ELR (cell line): ENCODE results near the gene RNF111.
A peak's percentile ranks its signal among the peaks of the same experiment; 100 is the strongest.
"Not testable (repeated sequence)": the region's sequence is repeated elsewhere in the genome, so short reads cannot be mapped to it uniquely, and the experiment has no call there.

Source experiments
- DNase-seq: peaks from one replicate; pipeline ENCODE4 v3.0.0-alpha.2; 2015; ENCODE audit warnings: low read depth

The RNF111 gene

DNA sequence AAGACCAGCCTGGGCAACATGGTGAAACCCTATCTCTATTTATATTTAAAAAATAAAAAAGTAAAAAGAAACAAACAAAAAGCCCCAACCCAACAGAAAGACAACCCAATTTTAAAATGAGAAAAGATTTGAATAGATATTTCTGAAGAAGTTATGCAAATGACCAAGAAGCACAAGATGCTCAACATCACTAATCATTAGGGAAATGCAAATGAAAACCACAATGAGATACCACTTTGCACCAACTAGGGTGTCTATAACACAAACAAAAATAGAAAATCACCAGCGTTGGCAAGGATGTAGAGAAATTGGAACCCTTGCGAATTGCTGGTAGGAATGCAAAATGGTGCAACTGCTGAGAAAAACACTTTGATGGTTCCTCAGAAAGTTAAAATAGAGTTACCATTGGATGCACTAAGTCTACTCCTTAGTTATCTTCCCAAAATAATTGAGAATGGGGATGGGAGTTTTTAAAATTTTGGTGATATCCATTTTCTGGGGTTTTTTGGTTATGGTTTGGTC is 71.7 kb downstream of the RNF111 start:
- DNase-seq: no peak

DNA sequence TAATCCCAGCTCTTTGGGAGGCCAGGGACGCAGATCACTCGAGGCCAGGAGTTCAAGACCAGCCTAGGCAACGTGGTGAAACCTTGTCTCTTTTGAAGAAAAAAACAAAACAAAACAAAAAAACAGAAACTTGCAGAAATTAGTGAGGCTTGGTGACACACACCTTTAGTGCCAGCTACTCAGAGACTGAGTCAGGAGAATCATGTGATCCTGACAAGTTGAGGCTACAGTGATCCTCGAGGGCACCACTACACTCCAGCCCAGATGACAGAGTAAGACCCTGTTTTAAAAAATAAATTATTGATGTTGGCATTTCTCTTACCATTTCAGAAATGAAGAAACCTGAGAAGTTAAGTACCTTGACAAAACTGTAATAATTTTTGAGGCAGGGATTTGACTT is 72.9 kb downstream of the RNF111 start:
- no peak for DNase-seq

DNA sequence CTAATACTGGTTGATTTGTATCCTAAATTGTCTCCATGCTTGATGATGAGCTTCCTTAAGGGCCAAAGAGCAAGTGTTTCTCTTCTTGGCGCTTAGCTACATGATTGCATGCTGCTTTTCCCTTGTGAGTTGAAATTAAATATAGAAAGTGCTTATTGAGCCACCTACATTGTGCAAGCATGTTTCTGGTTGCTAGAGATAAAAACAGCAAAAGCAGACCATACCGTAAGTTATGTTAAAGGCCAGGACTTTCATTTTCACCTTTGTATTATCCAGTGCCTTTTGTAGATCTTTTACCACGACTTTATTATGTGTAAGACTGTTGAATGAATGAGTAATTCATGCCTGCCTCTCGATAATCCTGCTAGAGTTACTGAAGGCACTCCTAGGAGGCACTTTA is 75.6 kb downstream of the RNF111 start:
- no peak for DNase-seq

DNA sequence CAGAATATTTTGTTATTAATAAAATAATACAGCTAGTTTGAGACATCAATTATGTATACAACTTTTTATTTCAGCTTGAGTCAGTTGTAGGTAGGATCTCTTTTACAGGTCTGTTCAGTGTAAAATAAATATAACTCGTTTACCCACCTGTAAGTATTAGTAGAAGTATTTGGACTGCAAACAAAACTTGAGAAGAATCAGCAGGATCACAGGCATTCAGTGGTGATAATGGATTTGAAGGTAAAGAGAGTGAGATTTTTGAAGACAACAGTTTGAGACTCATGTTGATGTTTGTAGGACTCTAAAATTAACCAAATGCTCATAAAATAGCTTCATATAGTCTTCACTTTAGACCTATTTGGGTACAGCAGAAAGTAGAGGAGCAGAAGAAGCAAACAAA is 82.0 kb downstream of the RNF111 start:
- DNase-seq: no peak

DNA sequence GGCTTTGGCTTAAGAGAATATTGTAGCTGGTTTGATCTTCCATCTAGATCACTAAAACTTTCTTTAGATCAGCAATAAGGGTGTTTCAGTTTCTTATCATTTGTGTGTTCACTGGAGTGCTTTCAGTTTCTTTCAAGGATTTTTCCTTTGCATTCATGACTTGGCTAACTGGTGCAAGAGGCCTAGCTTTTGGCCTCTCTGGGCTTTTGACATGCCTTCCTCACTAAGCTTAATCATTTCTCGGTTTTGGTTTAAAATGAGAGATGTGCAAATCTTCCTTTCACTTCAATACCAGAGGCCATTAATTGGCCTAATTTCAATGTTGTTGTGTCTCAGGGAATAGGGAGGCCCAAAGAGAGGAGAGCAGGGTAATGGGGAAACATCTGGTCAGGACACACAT is 87.1 kb downstream of the RNF111 start:
- DNase-seq: no peak

DNA sequence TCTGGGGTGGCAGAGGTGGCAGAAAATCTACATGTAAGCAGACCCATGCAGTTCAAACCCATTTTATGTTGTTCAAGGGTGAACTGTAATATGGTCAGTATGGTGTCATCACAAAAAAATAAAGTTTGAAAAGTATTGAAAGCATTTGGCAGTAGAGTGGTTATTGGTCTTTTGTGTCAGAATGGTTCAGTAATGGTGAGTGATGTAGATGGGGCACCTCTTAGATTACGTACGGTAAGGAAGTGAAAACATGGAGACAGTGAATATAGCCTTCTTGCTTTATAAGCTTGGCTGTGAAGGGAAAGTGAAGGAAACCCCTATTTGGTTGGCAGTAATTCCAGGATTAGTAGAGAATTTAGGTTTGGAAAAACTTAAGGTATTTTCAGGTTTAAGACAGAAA is 100.3 kb downstream of the RNF111 start:
- no peak for DNase-seq

DNA sequence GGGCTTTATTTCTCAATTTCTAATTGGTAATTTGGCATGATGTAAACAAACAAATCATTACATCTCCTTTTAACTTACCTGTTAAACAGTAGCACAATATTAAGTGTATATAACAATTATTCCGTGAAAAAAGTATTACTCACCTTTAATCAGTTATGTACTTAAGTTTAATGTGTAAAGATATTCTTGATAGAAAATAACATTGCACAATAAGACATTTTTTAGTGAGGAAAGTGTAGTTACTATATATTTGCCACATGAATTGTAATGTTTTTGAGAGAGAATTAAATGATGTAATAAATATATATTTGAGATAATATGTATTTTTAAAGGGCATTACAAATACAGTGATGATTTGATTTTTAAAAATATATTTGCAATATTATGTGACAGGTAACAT is 106.6 kb downstream of the RNF111 start:
- no peak for DNase-seq

DNA sequence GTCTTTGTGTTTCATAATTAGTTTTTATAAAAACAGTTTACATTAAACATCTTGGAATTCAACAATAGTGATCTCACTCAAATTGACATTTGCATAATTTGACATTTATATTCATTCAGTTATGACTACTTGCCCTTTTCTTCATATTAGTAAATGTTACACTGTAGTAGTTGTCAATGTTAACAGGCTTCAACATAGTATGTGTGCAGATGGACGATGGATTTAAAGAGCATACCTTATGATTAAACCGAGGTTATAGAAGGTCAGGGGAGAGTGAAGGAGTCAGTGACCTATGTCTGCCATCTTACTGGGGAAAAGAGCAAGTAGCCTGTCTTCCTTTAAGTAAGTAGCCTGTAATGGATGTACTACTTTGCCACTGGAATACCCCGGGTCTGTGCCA is 109.0 kb downstream of the RNF111 start:
- no peak for DNase-seq

DNA sequence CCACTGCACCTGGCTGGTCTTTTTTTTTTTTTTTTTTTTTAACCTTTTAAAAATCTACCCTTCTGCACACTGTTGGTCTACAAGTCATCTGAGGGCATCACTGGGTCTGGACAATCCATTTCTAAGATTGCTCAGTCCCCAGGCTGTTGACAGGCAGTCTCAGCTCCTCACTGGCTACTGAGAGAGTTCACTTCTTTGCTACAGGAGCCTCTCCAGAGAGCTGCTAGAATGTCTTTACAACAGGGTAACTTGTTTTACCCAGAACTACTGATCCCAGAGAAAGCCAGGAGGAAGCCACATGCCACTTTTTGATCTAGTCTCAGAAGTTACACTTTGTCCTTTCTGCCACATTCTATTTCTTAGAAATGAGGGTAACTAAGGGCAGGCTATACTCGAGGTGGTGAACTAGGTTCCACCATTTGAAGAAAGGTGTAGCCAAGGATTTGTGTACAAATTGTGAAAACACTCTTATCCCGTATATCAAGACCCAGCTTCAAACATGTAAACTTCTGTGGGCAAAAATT is 111.8 kb downstream of the RNF111 start:
- no peak for DNase-seq

DNA sequence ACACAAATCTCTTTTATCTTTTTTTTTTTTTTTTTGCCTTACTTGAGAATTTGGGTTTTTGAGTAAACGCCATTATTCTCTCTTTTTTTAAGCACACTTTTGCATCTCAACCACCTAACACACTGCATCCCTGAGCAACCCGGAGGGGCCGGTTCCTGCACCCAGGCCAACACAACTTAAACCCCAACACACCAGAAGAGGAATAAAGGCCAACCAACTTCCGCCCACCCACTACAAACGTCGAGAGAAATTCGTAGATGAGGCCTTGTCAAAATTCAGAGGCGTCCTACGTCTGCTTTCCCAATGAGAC is 117.1 kb downstream of the RNF111 start:
- DNase-seq: no peak

DNA sequence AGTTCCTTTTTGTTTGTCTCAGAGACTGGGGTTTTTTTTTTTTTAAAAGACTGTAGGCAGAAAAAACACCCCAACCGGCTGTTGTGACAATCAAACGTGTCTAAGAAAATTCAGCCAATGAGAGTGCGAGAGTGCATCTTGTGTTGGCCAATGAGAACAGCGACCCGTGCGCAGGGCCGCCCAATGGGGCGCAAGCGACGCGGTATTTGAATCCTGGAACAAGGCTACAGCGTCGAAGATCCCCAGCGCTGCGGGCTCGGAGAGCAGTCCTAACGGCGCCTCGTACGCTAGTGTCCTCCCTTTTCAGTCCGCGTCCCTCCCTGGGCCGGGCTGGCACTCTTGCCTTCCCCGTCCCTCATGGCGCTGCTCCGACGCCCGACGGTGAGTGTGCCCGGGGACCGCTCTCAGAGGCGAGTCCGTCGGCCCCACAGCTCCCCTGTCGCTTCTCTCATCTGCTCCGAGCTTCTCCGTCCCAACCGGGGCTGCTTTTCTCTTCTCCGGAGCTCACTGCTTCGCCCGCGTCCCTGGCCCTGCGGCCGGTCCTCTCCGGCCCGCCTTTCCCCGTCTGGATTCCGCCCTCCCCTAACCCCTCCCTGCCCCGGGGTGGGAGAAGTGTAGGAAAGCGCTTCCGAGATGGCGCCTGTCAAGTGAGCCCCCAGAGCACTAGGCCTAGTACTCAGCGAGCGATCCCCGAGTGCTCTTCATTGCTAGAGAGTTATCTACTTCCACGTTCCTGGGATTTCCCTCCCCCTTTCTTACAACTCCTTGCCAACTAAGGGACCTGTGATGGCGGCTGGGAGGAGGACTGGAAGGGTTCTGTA is 117.7 kb downstream of the RNF111 start, which contains the start of gene CCNB2:
CCNB2 (plus strand) TSS at position 235 of the 821 bp plus-strand sequence; CDS start at position 358, 123 bp downstream.
- DNase-seq: peak; percentile 96

DNA sequence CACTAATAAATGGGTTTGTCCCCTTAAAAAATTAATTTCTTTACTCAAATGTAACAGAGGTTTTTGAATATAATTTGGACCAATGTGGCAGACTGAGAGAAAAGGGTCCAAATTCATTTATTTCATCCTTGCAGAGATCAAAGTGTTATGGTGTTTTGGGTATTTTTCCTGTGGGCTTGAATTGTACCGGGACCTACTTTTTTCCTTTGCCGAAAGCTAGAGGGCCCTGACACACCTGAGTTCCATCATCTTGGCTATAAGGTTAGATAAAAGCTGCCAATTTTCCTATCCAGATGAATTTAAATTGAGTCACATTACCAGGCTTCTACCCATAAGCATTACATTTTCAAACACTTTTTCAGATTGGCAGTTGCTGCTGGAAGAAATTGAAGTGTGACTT is 118.4 kb downstream of the RNF111 start:
- peak; percentile 7 for DNase-seq

DNA sequence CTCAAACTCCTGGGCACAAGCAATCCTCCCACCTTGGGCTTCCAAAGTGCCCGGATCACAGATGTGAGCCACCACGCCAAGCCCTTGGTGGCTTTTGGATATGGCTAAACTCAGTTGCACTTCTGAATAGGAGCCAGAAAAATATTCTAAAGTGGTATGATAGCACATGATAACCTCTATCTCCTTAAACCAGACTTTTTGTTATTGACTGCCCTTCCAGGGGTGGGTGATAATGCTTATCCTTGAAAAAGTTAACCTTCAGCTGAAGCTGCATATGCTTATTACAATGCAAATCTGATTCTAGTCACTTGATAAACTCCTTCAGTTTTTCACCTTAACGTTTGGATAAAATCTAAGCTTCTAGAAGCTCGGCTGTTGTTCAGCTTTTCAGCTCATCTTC is 123.8 kb downstream of the RNF111 start:
- no peak for DNase-seq

DNA sequence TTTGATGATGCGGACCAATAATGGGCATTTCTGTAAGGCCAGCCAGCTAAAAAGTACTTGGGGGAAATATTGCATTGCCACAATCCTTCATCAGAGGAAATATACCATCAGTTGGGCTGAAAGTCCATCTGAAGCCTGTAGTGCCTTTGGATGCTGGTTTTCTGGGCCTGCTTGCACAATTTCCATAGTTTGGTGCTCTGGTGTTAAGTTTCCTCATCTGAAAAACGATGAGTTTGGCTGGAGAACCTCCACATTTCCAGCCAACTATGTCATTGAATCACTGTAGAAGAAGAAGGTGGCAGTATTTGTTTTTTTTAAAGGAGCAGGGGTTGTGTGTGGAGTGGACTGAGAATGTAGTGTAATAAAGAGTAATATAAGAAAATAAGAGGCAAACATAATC is 127.6 kb downstream of the RNF111 start:
- no peak for DNase-seq

DNA sequence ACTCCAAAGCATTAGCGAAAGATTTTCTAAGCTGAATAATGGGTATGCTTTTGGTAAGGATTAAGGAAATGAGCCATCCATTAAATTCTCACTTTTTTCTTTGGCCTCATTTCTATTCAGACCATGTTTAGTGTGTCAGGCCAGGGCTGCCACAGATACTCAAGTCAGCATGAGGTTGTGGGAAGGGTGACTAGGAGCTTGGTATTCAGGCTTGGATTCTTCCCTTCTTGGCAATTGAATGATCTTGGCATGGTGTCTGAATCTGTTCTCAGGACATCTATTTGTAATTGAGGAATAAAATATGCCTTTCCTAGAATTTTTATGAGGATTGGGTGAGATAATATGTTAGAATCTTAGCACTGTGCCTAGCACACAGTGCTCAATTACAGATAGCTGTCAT is 128.7 kb downstream of the RNF111 start:
- no peak for DNase-seq

DNA sequence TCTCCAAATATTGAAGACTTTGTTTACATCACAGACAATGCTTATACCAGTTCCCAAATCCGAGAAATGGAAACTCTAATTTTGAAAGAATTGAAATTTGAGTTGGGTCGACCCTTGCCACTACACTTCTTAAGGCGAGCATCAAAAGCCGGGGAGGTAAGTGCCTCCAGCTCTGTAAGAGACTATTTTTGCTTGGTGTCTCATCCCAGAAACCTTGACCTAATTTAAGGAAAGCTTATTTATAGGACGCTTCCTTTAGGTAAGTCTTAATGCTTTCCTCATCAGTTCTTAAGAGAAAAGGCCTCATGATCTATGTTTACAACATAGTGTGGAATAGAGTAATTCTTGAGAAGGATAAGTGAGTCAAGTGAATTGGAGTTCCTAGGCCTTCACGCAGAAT is 129.3 kb downstream of the RNF111 start:
- no peak for DNase-seq

DNA sequence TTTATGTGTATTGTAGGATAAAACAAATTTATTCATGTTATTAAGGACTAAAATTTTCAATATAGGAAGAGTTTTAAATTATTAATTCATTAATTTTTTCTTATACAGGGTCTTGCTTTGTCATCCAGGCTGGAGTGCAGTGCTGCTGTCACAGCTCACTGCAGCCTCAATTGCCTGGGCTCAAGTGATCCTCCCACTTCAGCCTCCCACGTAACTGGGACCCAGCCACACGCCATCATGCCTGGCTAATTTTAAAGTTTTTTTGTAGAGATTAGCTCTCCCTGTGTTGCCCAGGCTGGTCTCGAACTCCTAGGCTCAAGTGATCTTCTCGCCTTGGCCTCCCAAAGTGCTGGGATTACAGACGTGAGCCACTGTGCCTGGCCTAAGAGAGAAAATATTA is 132.2 kb downstream of the RNF111 start:
- DNase-seq: no peak

DNA sequence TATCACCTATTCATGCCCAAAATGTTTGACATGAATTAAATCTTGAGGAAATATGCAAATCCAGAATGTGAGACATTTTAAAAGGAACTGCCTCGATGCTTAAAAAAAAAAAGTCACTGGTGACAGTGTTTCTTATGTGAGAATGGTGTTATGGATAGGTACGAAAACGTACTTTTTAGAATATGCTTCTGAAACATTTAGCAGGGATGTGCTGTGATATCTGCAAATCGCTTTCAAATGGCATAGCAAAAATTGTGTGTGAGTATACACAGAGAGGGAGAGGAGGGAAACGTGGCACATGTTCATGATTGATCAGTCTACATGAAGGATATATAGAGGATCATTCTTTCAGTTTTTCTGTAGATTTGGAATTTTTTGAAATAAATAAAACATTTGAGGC is 133.5 kb downstream of the RNF111 start:
- no peak for DNase-seq

DNA sequence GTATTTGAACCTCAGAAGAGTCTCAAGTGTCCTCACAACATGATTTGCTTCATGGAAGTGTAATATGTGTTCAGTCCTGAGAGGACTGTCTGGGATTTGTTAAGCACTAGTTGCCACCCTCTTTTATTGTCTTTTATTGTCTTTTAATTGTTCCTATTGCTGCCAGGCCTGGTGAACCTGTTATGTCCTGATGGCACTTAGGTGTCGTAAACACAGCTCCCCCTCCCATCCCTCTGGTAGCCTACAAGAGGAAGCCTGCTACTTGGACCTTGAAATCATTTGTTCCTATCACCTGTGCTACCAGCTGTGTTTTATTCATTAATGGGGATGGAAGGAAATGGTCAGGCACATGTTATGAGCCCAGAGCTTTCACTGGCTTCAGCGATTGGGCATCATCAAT is 136.8 kb downstream of the RNF111 start:
- DNase-seq: no peak

DNA sequence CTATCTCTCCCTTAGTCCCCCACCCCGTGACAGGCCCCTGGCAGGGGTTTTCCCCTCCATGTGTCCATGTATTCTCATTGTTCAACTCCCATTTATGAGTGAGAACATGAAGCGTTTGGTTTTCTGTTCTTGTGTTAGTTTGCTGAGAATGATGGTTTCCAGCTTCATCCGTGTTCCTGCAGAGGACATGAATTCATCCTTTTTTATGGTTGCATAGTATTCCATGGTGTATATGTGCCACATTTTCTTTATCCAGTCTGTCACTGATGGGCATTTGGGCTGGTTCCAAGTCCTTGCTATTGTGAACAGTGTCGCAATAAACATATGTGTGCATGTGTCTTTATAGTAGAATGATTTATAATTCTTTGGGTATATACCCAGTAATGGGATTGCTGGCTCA is 138.2 kb downstream of the RNF111 start:
- DNase-seq: not testable (repeated sequence)

DNA sequence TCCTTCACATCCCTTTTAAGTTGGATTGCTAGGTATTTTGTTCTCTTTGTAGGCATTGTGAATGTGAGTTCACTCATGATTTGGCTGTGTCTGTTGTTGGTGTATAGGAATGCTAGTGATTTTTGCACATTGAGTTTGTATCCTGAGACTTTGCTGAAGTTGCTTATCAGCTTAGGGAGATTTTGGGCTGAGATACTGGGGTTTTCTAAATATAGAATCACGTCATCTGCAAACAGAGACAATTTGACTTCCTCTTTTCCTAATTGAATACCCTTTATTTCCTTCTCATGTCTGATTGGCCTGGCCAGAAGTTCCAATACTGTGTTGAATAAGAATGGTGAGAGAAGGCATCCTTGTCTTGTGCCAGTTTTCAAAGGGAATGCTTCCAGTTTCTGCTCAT is 139.8 kb downstream of the RNF111 start:
- DNase-seq: not testable (repeated sequence)

DNA sequence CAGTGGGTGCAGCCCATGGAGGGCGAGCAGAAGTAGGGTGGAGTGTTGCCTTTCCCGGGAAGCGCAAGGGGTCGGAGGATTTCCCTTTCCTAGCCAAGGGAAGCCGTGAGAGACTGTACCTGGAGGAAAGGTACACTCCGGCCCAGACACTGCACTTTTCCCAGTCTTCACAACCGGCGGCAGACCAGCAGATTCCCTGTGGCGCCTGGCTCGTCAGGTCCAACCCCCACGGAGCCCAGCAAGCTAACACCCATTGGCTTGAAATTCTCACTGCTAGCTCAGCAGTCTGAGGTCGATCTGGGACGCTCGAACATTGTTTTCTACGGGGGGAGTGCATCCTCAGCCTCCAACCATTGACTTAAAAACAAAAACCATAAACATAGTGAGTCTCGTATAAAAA is 144.0 kb downstream of the RNF111 start:
- DNase-seq: no peak

DNA sequence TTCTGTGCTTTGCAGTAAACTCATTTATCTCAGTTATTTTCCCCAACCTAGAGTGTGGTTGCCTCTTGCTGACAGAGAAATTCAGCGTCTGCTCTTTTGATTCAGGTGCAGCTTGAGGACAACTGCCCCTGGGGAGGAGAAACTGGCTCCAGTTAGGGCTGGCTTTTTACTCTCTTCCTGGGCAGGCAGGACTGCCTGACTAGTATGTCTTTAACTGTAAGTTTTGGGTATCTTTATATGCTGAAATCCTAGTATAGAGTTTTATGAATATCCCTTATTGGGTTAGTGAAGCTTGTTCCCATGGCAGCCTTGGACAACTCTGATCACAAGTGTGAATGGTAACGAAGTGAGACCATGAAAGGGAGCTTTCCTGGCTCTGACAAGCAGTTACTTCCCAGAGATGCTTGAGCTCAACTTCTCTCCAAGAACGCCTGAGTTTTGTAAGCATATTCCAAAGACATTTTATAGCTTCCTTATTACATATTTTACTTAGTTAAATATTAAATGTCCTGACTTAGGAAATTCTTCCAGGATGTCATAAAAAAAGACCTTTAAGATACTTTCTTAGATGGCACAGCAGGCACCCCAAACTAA is 144.6 kb downstream of the RNF111 start:
- no peak for DNase-seq
